ENCODE data around the gene PGBD4. TPM values are rescaled to one million over a fixed set of nuclear protein-coding genes. Genes with fewer than 3 reads are reported as not detected.

PGBD4 gene
- total RNA-seq (ENCODE audit: low replicate concordance): 2.2 and 2.4 TPM in 2 replicates
- long read RNA-seq, full-length matches to known transcripts: 13 of 13 reads
- long read RNA-seq, partial matches to known transcripts: 0 of 13 reads
- long read RNA-seq, other reads (novel, unspliced or antisense): 0 of 13 reads

DNA sequence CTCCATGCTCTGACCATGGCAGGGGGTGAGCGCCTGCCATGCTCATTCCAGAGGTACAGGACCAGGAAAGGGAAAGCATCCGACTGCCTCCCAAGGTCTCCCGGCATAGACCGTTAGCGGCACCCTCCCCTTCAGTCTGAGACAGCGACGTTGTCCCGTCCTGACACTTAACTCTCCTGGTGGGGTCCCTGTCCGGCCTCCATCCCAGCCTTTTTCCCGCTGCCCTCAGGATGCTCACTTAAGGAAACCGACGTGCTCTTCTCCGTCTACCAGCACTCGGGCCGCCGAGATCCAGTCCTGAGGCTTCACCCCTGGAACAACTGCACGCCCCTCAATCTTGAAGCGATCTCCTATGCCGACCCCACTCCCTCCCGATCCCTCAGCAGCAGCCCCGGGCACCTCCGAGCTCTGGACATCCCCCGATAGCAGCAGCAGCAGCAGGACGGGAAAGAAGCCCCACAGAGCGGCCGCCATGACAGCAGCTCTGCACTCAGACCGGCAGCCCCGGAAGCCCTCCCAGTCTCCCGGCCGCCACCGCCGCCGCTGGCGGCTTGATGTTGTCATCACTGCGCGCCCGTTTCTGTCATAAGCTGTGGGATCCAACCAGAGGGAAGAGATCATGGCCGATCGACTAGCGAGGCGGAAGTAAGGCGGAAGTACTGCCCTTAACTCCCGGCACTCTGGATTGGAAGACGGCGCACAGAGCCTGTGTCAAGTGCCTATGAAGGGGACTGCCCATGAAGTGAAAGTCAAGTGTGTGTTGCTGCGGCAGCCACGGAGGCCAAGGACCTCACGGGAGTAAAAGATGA is at the start of gene PGBD4, which contains the start of gene EMC7:
Gene PGBD4, plus strand, starts transcription at position 718 of the 809 bp plus-strand sequence. CDS start 449 bp downstream, outside the sequence.
Gene EMC7, minus strand, starts transcription at position 497 of the 809 bp plus-strand sequence. Its CDS starts 23 bp downstream, at position 474.
- TF ChIP-seq, protein P1, sequence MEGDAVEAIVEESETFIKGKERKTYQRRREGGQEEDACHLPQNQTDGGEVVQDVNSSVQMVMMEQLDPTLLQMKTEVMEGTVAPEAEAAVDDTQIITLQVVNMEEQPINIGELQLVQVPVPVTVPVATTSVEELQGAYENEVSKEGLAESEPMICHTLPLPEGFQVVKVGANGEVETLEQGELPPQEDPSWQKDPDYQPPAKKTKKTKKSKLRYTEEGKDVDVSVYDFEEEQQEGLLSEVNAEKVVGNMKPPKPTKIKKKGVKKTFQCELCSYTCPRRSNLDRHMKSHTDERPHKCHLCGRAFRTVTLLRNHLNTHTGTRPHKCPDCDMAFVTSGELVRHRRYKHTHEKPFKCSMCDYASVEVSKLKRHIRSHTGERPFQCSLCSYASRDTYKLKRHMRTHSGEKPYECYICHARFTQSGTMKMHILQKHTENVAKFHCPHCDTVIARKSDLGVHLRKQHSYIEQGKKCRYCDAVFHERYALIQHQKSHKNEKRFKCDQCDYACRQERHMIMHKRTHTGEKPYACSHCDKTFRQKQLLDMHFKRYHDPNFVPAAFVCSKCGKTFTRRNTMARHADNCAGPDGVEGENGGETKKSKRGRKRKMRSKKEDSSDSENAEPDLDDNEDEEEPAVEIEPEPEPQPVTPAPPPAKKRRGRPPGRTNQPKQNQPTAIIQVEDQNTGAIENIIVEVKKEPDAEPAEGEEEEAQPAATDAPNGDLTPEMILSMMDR (conservative IDR thresholded peaks at IDR 0.05): no peak
- Mint-ChIP-seq H3K27ac (peak within 1 kb of the TSS; percentile 98), H3K9me3 (no peaks in the 10 kb centered on the region), H3K4me1 (ENCODE audit: unreplicated experiment) (peaks cover 16% of the 10 kb centered on the region), H3K36me3 (peaks cover 4% of the 10 kb centered on the region), H3K4me3 (peak within 1 kb of the TSS; percentile 97), H3K27me3 (no peaks in the 10 kb centered on the region)
- peak; percentile 99 for DNase-seq (ENCODE audit: extremely low spot score, unreplicated experiment)

DNA sequence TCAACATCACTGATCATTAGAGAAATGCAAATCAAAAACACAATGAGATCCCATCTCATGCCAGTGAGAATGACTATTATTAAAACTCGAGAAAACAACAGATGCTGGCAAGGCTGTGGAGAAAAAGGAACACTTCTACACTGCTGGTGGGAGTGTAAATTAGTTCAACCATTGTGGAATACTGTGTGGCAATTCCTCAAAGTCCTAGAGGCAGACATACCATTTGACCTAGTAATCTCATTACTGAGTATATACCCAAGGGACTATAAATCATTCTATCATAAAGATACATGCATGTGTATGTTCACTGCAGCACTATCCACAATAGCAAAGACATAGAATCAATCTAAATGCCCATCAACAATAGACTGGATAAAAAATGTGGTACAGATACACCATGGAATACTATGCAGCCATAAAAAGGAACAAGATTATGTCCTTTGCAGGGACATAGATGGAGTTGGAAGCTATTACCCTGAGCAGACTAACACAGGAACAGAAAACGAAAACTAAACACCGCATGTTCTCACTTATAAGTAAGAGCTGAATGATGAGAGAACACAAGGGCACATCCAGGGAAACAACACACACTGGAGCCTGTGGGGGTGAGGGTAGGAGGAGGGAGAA is 47.7 kb upstream of the PGBD4 start:
- Mint-ChIP-seq H3K27ac (no peak overlapping the region), H3K27me3 (peaks cover 4% of the 10 kb centered on the region), H3K4me3 (no peak overlapping the region), H3K9me3 (peaks cover 15% of the 10 kb centered on the region), H3K4me1 (ENCODE audit: unreplicated experiment) (no peaks in the 10 kb centered on the region), H3K36me3 (peaks cover 3% of the 10 kb centered on the region)
- TF ChIP-seq, protein P1 (conservative IDR thresholded peaks at IDR 0.05): no peak
- DNase-seq (ENCODE audit: extremely low spot score, unreplicated experiment): no peak

DNA sequence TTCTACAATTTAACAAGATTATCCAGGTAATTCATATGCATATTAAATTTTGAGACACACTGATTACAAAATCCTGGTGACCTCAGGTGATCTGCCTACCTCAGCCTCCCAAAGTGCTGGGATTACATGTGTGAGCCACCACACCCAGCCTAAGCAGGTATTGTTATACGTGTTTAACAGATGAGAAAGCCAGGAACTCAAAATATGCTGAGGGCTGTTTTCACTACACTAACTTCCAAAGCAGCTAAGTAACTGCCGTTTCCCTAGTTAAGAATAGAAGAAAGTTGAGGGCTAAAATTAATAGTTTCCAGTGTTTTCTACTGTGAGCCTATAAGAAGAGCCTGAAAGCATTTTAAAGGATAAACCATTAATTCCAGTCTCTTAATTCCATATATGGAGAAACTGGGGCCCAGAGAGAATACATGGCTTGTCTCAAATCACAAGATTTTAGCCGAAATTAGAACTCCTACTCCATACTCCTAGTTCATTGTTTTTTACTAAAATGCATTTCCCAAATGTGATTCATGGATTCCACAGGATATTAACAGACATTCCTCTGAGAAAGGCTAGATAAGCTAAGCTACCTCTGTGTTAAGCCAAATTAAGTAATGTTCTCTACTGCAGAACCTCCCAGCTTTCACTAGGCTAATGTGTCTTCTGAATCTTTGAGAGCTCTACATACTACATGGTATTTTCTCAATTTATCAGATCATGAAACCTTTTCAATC is 45.9 kb upstream of the PGBD4 start:
- Mint-ChIP-seq H3K27me3 (peaks cover 8% of the 10 kb centered on the region), H3K27ac (no peak overlapping the region), H3K4me1 (ENCODE audit: unreplicated experiment) (no peaks in the 10 kb centered on the region), H3K36me3 (no peaks in the 10 kb centered on the region), H3K9me3 (peaks cover 3% of the 10 kb centered on the region), H3K4me3 (no peak overlapping the region)
- TF ChIP-seq, protein P1 (conservative IDR thresholded peaks at IDR 0.05): no peak
- no peak for DNase-seq (ENCODE audit: extremely low spot score, unreplicated experiment)

DNA sequence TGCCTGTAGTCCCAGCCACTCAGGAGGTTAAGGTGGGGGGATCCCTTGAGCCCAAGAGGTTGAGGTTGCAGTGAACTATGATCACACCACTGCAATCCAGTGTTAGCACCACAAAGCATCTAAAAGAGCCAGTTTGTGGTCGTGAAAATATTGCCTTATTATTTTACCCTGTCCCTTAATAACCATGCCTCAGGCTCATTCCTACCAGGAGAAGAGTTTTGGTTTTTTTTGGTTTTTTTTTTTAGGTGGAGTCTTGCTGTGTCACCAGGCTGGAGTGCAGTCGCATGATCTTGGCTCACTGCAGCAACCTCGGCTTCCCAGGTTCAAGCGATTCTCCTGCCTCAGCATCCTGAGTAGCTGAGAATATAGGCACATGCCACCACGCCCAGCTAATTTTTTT is 45.0 kb upstream of the PGBD4 start:
- no peak overlapping the region for H3K4me3 Mint-ChIP-seq
- no peak overlapping the region for H3K27ac Mint-ChIP-seq
- TF ChIP-seq, protein P1 (conservative IDR thresholded peaks at IDR 0.05): no peak
- no peaks in the 10 kb centered on the region for H3K9me3 Mint-ChIP-seq
- H3K27me3 Mint-ChIP-seq: peaks cover 10% of the 10 kb centered on the region
- no peaks in the 10 kb centered on the region for H3K36me3 Mint-ChIP-seq
- no peak for DNase-seq (ENCODE audit: extremely low spot score, unreplicated experiment)
- peaks cover 3% of the 10 kb centered on the region for H3K4me1 Mint-ChIP-seq (ENCODE audit: unreplicated experiment)

DNA sequence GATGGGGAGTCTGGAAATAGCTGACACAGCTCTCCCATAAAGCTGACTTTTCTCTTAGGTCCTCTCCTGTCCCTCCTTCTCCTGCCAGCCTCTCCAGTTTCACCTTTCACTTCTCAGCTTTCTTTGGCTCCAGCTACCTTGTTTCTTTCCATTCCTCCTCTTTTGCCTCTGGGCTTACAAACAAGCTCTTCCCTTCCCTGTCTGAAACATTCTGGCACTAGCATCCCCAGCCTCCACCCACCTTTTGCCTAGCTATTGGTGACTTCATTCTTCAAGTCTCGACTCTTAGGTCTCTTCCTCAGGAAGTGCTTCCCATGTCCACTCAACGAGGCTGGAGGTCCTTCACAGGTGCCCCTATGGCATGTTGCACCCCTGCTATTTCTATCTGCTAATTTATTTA is 42.4 kb upstream of the PGBD4 start:
- Mint-ChIP-seq H3K27ac (no peak overlapping the region), H3K4me1 (ENCODE audit: unreplicated experiment) (peaks cover 5% of the 10 kb centered on the region), H3K27me3 (peaks cover 8% of the 10 kb centered on the region), H3K4me3 (no peak overlapping the region), H3K36me3 (no peaks in the 10 kb centered on the region), H3K9me3 (no peaks in the 10 kb centered on the region)
- no peak for DNase-seq (ENCODE audit: extremely low spot score, unreplicated experiment)
- TF ChIP-seq, protein P1 (conservative IDR thresholded peaks at IDR 0.05): no peak

Measured in type B pancreatic cell (in vitro differentiated cells).